Measurements from ENCODE around the gene RBPMS2.

- TF ChIP-seq EZH2 (IDR thresholded peaks at IDR 0.05) (no peak), POLR2AphosphoS5 (IDR thresholded peaks at IDR 0.05; ENCODE audit: borderline replicate concordance, low read depth, low read length) (no peak), FOXP2 (optimal IDR thresholded peaks at IDR 0.05; ENCODE audit: control extremely low read depth, extremely low read length, insufficient read depth) (no peak)
These were observed 32.4 kb upstream of the RBPMS2 start for GRCh38 chr15:64807751-64808222.
